ENCODE results near the gene DHRSX. TPM values are rescaled to one million over a fixed set of nuclear protein-coding genes. Genes with fewer than 3 reads are reported as not detected.
"Not testable (repeated sequence)": the region's sequence is repeated elsewhere in the genome, so short reads cannot be mapped to it uniquely, and the experiment has no call there.

Gene DHRSX
- total RNA-seq, 2 donors from 2014 or later = 19.6 to 21.6 TPM

GRCh38 chrX:2534261-2535021 is 33.7 kb upstream of the DHRSX start:
- ATAC-seq (replicated peaks); H3K4me1 Mint-ChIP-seq; H3K27me3 Mint-ChIP-seq; H3K27ac Mint-ChIP-seq; H3K36me3 Mint-ChIP-seq (ENCODE audit: low read depth); H3K4me3 Mint-ChIP-seq; H3K9me3 Mint-ChIP-seq: not testable (repeated sequence)

GRCh38 chrX:2533424-2533823 is 32.6 kb upstream of the DHRSX start:
- ATAC-seq (replicated peaks) = no peak
- Mint-ChIP-seq H3K4me3 (no peak overlapping the region), H3K9me3 (peaks cover 4% of the 10 kb centered on the region), H3K4me1 (no peaks in the 10 kb centered on the region), H3K36me3 (ENCODE audit: low read depth) (no peaks in the 10 kb centered on the region), H3K27me3 (peaks cover 4% of the 10 kb centered on the region), H3K27ac (no peak overlapping the region)

GRCh38 chrX:2526390-2526789 is 25.6 kb upstream of the DHRSX start:
- Mint-ChIP-seq H3K36me3 (ENCODE audit: low read depth) (no peaks in the 10 kb centered on the region), H3K9me3 (no peaks in the 10 kb centered on the region), H3K27me3 (peaks cover 29% of the 10 kb centered on the region), H3K27ac (no peak overlapping the region), H3K4me1 (no peaks in the 10 kb centered on the region), H3K4me3 (no peak overlapping the region)
- peak; percentile 46 for ATAC-seq (replicated peaks)

DNA sequence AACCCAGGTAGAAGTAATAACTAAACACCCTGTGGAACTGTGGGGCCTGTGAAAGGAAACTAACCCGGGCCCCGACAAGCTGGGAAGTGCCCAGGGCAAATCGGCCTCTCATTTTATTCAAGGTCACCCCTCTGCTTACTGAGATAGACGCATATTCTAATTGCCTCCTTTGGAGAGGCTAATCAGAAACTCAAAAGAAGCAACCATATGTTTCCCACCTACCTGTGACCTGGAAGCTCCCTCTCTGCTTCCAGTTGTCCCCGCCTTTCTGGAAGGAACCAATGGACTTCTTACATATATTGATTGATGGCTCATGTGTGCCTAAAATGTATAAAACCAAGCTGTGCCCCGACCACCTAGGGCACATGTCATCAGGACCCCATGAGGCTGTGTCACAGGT is 23.1 kb upstream of the DHRSX start:
- ATAC-seq (replicated peaks) = no peak
- H3K4me3 Mint-ChIP-seq = no peak overlapping the region
- H3K36me3 Mint-ChIP-seq (ENCODE audit: low read depth) = no peaks in the 10 kb centered on the region
- H3K27ac Mint-ChIP-seq = no peak overlapping the region
- H3K9me3 Mint-ChIP-seq = no peaks in the 10 kb centered on the region
- no peaks in the 10 kb centered on the region for H3K4me1 Mint-ChIP-seq
- H3K27me3 Mint-ChIP-seq = peaks cover 29% of the 10 kb centered on the region

- ATAC-seq (replicated peaks) = no peak
- H3K9me3 Mint-ChIP-seq = no peaks in the 10 kb centered on the region
- no peak overlapping the region for H3K27ac Mint-ChIP-seq
- no peaks in the 10 kb centered on the region for H3K36me3 Mint-ChIP-seq (ENCODE audit: low read depth)
- H3K27me3 Mint-ChIP-seq = peaks cover 26% of the 10 kb centered on the region
- H3K4me3 Mint-ChIP-seq = no peak overlapping the region
- H3K4me1 Mint-ChIP-seq = peaks cover 3% of the 10 kb centered on the region
Observed at GRCh38 chrX:2521927-2522386, 21.2 kb upstream of the DHRSX start.

- no peak overlapping the region for H3K4me3 Mint-ChIP-seq
- no peak overlapping the region for H3K27ac Mint-ChIP-seq
- no peak for ATAC-seq (replicated peaks)
- no peaks in the 10 kb centered on the region for H3K9me3 Mint-ChIP-seq
- peaks cover 3% of the 10 kb centered on the region for H3K4me1 Mint-ChIP-seq
- H3K27me3 Mint-ChIP-seq = peaks cover 23% of the 10 kb centered on the region
- H3K36me3 Mint-ChIP-seq (ENCODE audit: low read depth) = no peaks in the 10 kb centered on the region
Observed at GRCh38 chrX:2521092-2521926, 20.5 kb upstream of the DHRSX start.

DNA sequence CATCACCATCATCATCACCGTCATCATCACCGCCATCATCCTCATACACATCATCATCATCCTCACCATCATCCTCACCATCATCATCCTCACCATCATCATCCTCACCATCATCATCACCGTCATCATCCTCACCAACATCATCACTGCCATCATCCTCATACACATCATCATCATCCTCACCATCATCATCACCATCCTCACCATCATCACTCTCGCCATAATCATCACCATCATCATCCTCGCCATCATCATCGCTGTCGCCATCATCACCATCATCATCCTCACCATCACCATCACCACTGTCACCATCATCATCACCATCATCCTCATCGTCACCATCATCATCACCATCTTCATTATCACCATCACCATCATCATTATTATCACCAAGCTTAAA is 19.8 kb upstream of the DHRSX start:
- no peak overlapping the region for H3K27ac Mint-ChIP-seq
- H3K9me3 Mint-ChIP-seq = no peaks in the 10 kb centered on the region
- H3K27me3 Mint-ChIP-seq = peaks cover 21% of the 10 kb centered on the region
- H3K4me1 Mint-ChIP-seq = peaks cover 3% of the 10 kb centered on the region
- no peak for ATAC-seq (replicated peaks)
- H3K4me3 Mint-ChIP-seq = no peak overlapping the region
- no peaks in the 10 kb centered on the region for H3K36me3 Mint-ChIP-seq (ENCODE audit: low read depth)

GRCh38 chrX:2519638-2520037 is 18.9 kb upstream of the DHRSX start:
- not testable (repeated sequence) for H3K4me1 Mint-ChIP-seq, H3K4me3 Mint-ChIP-seq

DNA sequence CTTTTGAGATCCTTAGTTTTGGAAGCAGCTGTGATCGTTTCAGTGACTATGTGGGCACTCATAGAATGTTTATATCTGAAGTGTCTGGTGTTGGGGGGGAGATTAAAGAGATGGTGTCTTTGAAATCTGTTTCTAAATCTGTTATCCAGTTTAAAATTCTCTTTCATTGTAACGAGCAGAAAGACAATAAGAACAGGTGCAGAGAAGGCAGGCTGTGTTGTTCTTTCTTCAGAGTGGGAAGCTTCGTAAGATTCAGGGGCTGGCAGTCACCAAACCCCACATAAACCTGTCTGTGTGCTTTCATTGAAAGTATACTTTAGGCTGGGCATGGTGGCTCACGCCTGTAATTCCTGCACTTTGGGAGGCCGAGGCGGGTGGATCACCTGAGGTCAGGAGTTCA is 16.3 kb upstream of the DHRSX start:
- no peak for ATAC-seq (replicated peaks)
- Mint-ChIP-seq H3K27ac (no peak overlapping the region), H3K4me3 (no peak overlapping the region), H3K4me1 (peaks cover 3% of the 10 kb centered on the region), H3K9me3 (no peaks in the 10 kb centered on the region), H3K36me3 (ENCODE audit: low read depth) (no peaks in the 10 kb centered on the region), H3K27me3 (peaks cover 14% of the 10 kb centered on the region)

More at GRCh38 chrX:2519638-2520037, 18.9 kb upstream of the DHRSX start:
- H3K9me3 Mint-ChIP-seq; H3K36me3 Mint-ChIP-seq (ENCODE audit: low read depth); H3K27ac Mint-ChIP-seq; ATAC-seq (replicated peaks): not testable (repeated sequence)
- H3K27me3 Mint-ChIP-seq = peaks cover 17% of the 10 kb centered on the region

DNA sequence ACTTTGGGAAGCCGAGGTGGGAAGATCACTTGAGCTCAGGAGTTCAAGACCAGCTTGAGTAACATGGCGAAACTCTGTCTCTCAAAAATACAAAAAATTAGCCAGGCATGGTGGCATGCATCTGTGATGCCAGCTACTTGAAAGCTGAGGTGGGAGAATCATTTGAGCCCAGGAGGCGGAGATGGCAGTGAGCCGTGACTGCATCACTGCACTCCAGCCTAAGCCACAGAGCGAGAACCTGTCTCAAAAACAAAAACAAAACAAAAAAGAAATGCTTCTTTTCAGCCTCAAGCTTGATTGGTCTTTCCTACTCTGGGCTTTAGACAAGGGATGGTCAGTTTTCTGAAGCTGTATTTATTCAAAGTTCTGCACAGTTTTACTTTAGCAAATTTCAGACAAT is 15.8 kb upstream of the DHRSX start:
- H3K4me3 Mint-ChIP-seq = no peak overlapping the region
- H3K27me3 Mint-ChIP-seq = peaks cover 14% of the 10 kb centered on the region
- no peak overlapping the region for H3K27ac Mint-ChIP-seq
- ATAC-seq (replicated peaks) = no peak
- peaks cover 3% of the 10 kb centered on the region for H3K4me1 Mint-ChIP-seq
- no peaks in the 10 kb centered on the region for H3K36me3 Mint-ChIP-seq (ENCODE audit: low read depth)
- H3K9me3 Mint-ChIP-seq = no peaks in the 10 kb centered on the region

- Mint-ChIP-seq H3K36me3 (ENCODE audit: low read depth) (no peaks in the 10 kb centered on the region), H3K27me3 (peaks cover 14% of the 10 kb centered on the region), H3K4me1 (peaks cover 3% of the 10 kb centered on the region), H3K4me3 (no peak overlapping the region), H3K27ac (no peak overlapping the region), H3K9me3 (no peaks in the 10 kb centered on the region)
- no peak for ATAC-seq (replicated peaks)
Observed at GRCh38 chrX:2514131-2514530, 13.4 kb upstream of the DHRSX start.

DNA sequence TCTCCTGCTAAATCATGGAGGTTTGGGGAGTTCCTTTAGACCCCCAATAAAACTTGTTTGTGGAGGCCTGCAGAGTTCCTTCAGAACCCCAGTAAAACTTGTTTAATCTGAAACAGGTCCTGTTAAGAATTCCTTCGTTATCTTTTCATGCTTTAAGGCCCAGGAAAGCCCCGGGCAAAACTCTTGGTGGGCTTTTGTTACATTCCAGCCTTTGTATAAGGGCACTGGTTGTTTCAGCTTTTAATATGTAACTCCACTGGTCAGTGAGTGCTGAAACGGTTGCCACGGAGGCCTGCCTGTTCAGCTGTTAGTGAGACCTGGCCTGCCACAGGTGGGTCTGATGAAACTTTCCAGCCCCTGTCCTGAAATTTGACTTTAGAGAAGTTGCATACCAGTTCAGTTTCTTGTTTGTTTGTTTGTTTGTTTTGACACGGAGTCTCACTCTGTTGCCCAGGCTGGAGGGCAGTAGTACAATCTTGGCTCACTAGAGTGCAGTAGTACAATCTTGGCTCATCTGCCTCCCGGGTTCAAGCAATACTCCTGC is 12.4 kb upstream of the DHRSX start:
- peaks cover 14% of the 10 kb centered on the region for H3K27me3 Mint-ChIP-seq
- no peak for ATAC-seq (replicated peaks)
- H3K4me3 Mint-ChIP-seq = no peak overlapping the region
- no peak overlapping the region for H3K27ac Mint-ChIP-seq
- H3K36me3 Mint-ChIP-seq (ENCODE audit: low read depth) = no peaks in the 10 kb centered on the region
- peaks cover 3% of the 10 kb centered on the region for H3K4me1 Mint-ChIP-seq
- no peaks in the 10 kb centered on the region for H3K9me3 Mint-ChIP-seq

DNA sequence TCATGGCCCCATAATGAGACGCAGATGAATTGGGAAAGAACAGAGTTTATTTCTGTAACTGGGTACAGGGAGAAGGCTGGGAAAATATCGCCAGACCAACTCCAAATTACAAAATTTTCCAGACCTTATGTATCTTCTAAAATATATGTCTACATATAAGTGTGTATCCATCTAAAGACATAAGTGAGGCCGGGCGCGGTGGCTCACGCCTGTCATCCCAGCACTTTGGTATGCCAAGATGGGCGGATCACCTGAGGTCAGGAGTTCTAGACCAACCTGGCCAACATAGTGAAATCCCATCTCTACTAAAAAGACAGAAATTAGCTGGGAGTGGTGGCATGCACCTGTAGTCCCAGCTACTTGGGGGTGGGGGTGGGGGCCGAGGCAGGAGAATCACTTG is 11.7 kb upstream of the DHRSX start:
- Mint-ChIP-seq H3K27me3 (peaks cover 8% of the 10 kb centered on the region), H3K4me1 (no peaks in the 10 kb centered on the region), H3K27ac (no peak overlapping the region), H3K9me3 (no peaks in the 10 kb centered on the region), H3K36me3 (ENCODE audit: low read depth) (no peaks in the 10 kb centered on the region), H3K4me3 (no peak overlapping the region)
- no peak for ATAC-seq (replicated peaks)

DNA sequence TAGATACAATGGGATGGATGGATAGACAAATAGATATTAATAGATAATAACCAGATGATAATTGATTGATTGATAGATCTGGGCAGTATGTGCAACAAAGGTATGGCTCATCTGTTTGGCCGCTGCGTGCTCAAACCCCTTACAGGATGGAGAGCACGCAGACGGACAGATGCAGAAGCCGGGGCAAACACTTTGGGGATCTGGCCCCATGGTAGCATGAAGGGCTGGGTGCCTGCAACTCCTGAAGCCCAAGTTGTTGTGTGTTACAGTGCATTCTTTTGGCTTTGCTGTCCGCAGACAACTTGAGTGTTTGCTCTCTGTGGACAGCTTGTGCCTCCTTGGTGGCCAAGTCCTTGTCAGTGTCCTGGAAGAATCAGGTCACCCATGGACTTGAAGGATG is 10.6 kb upstream of the DHRSX start:
- H3K9me3 Mint-ChIP-seq = no peaks in the 10 kb centered on the region
- H3K27me3 Mint-ChIP-seq = peaks cover 5% of the 10 kb centered on the region

More for the DNA sequence above, 10.6 kb upstream of the DHRSX start:
- Mint-ChIP-seq H3K27ac (no peak overlapping the region), H3K36me3 (ENCODE audit: low read depth) (no peaks in the 10 kb centered on the region), H3K4me3 (no peak overlapping the region), H3K4me1 (no peaks in the 10 kb centered on the region)
- no peak for ATAC-seq (replicated peaks)
